ENCODE data around the gene GLIS1.

The GLIS1 gene

GRCh38 chr1:53691326-53691725 is 47.6 kb downstream of the GLIS1 start:
- Histone ChIP-seq H3K9me2 (replicated peaks; ENCODE audit: low read depth, low read length) (no peaks in the 10 kb centered on the region), H3K4me1 (ENCODE audit: insufficient read depth, low read length, poor library complexity, severe bottlenecking) (peaks cover 72% of the 10 kb centered on the region), H3K9ac (ENCODE audit: low read depth, low read length, poor library complexity, severe bottlenecking) (no peak overlapping the region), H3K4me2 (ENCODE audit: low read depth, low read length, poor library complexity, severe bottlenecking) (no peak overlapping the region), H3K79me2 (ENCODE audit: insufficient read depth, low read length) (no peaks in the 10 kb centered on the region), H3K36me3 (ENCODE audit: insufficient read depth, low read length) (no peaks in the 10 kb centered on the region), H3F3A (ENCODE audit: low read depth) (no peaks in the 10 kb centered on the region), H3K9me3 (ENCODE audit: insufficient read depth, low read depth, low read length) (no peaks in the 10 kb centered on the region), H3K4me3 (ENCODE audit: low read length, poor library complexity, severe bottlenecking) (no peak overlapping the region), H2AFZ (ENCODE audit: low read length) (no peak overlapping the region), H3K27me3 (ENCODE audit: insufficient read depth, low read length, poor library complexity, severe bottlenecking) (no peaks in the 10 kb centered on the region), H4K20me1 (ENCODE audit: insufficient read depth, low read length, poor library complexity, severe bottlenecking) (no peaks in the 10 kb centered on the region)
- TF ChIP-seq CTCF (conservative IDR thresholded peaks at IDR 0.05; ENCODE audit: low read length): no peak
- no peak for TF ChIP-seq EZH2phosphoT487 (IDR thresholded peaks at IDR 0.05; ENCODE audit: borderline replicate concordance)

DNA sequence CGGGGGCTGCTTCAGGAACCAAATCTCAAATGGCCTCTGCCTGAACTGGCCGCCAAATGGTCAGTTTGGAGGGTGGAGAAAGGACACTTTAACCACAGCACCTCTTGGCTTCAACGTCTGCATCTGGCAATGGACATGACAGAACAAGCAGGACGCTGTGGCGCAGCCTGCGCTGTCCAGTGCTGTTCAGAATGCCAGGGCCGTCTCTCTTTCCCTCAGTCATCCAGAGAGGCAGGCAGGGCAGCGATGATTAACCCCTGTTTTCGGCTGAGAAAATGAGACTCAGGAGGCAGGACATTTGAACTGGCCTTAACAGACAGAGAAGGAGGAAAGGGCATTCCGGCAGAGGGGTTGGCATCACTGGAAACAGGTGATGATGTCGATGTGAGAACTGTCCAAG is 48.6 kb downstream of the GLIS1 start:
- Histone ChIP-seq H3K4me1 (ENCODE audit: insufficient read depth, low read length, poor library complexity, severe bottlenecking) (peaks cover 72% of the 10 kb centered on the region), H3K9me3 (ENCODE audit: insufficient read depth, low read depth, low read length) (no peaks in the 10 kb centered on the region), H4K20me1 (ENCODE audit: insufficient read depth, low read length, poor library complexity, severe bottlenecking) (no peaks in the 10 kb centered on the region), H3K9me2 (replicated peaks; ENCODE audit: low read depth, low read length) (no peaks in the 10 kb centered on the region), H3K9ac (ENCODE audit: low read depth, low read length, poor library complexity, severe bottlenecking) (no peak overlapping the region), H3F3A (ENCODE audit: low read depth) (no peaks in the 10 kb centered on the region), H3K36me3 (ENCODE audit: insufficient read depth, low read length) (no peaks in the 10 kb centered on the region), H3K4me2 (ENCODE audit: low read depth, low read length, poor library complexity, severe bottlenecking) (no peak overlapping the region), H3K27me3 (ENCODE audit: insufficient read depth, low read length, poor library complexity, severe bottlenecking) (no peaks in the 10 kb centered on the region), H3K79me2 (ENCODE audit: insufficient read depth, low read length) (no peaks in the 10 kb centered on the region), H2AFZ (ENCODE audit: low read length) (no peak overlapping the region), H3K4me3 (ENCODE audit: low read length, poor library complexity, severe bottlenecking) (no peak overlapping the region)
- TF ChIP-seq CTCF (conservative IDR thresholded peaks at IDR 0.05; ENCODE audit: low read length) (no peak), EZH2phosphoT487 (IDR thresholded peaks at IDR 0.05; ENCODE audit: borderline replicate concordance) (no peak)

DNA sequence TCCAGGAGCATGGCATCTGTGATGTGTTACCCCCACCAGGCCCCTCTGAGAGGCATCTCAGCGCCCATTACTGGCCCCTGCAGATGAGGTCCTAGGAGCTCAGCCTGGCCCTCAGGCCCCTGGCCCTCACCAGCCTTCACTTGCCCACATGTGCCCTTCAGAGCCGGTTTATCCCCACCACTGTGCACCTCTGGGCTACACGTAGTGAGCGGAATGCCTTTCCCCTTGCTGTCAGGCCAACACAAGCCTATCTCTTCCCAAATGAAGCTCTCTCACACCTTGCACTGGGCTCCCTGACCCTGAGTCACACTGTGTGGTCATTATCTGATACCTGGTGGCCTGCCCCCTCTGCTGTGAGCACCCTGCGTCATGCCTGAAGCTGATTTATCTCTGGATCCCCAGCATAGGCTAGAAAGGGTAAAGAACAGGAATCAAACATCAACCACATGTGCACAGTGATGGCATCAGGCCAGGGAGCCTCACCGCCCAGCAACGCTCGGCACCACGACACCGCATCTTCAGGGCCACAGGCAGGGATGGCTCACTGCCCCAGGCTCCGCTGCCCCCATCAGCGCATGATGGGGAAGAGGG is 49.1 kb downstream of the GLIS1 start:
- Histone ChIP-seq H3K9me3 (ENCODE audit: insufficient read depth, low read depth, low read length) (no peaks in the 10 kb centered on the region), H3K79me2 (ENCODE audit: insufficient read depth, low read length) (no peaks in the 10 kb centered on the region), H3F3A (ENCODE audit: low read depth) (no peaks in the 10 kb centered on the region), H4K20me1 (ENCODE audit: insufficient read depth, low read length, poor library complexity, severe bottlenecking) (no peaks in the 10 kb centered on the region), H2AFZ (ENCODE audit: low read length) (no peak overlapping the region), H3K4me2 (ENCODE audit: low read depth, low read length, poor library complexity, severe bottlenecking) (no peak overlapping the region), H3K9me2 (replicated peaks; ENCODE audit: low read depth, low read length) (no peaks in the 10 kb centered on the region), H3K36me3 (ENCODE audit: insufficient read depth, low read length) (no peaks in the 10 kb centered on the region), H3K4me3 (ENCODE audit: low read length, poor library complexity, severe bottlenecking) (no peak overlapping the region), H3K9ac (ENCODE audit: low read depth, low read length, poor library complexity, severe bottlenecking) (peak overlapping the region; percentile 66), H3K27me3 (ENCODE audit: insufficient read depth, low read length, poor library complexity, severe bottlenecking) (no peaks in the 10 kb centered on the region), H3K4me1 (ENCODE audit: insufficient read depth, low read length, poor library complexity, severe bottlenecking) (peaks cover 72% of the 10 kb centered on the region)
- TF ChIP-seq EZH2phosphoT487 (IDR thresholded peaks at IDR 0.05; ENCODE audit: borderline replicate concordance): no peak
- TF ChIP-seq CTCF (conservative IDR thresholded peaks at IDR 0.05; ENCODE audit: low read length): no peak
